PFSK-1 (cell line): Measurements from ENCODE around the gene PSMA6.

Experiments used
- FOXP2 ChIP-seq: optimal IDR thresholded peaks from 2 replicates; pipeline ENCODE3; 2011; ENCODE audit warnings: borderline replicate concordance, control low read depth, inconsistent platforms; ENCODE audit not compliant: insufficient read depth; ENCODE audit errors: extremely low read length, extremely low read depth
- POLR2AphosphoS5 ChIP-seq: IDR thresholded peaks from 2 replicates; pipeline ENCODE4 v1.6.1; 2012; ENCODE audit warnings: low read depth, mild to moderate bottlenecking, control low read depth, low read length, moderate library complexity
- SIN3A ChIP-seq: IDR thresholded peaks from 2 replicates; pipeline ENCODE4 v1.6.1; 2012; ENCODE audit warnings: mild to moderate bottlenecking, low read length, moderate library complexity, borderline replicate concordance; ENCODE audit not compliant: insufficient read depth
- TF ChIP-seq, protein P1 (sequence below), 2 experiments: IDR thresholded peaks; 2 replicates each; pipeline versions ENCODE4 v1.6.1 to v1.8.0; 2011 to 2012; ENCODE audit warnings: low read depth in 2 of 2, low read length in 2 of 2, control low read depth in 1 of 2, inconsistent platforms in 1 of 2, mild to moderate bottlenecking in 1 of 2, moderate library complexity in 1 of 2; ENCODE audit not compliant: insufficient read depth in 1 of 2

- TF ChIP-seq POLR2AphosphoS5 (no peak), SIN3A (no peak), FOXP2 (no peak)
- TF ChIP-seq, protein P1, sequence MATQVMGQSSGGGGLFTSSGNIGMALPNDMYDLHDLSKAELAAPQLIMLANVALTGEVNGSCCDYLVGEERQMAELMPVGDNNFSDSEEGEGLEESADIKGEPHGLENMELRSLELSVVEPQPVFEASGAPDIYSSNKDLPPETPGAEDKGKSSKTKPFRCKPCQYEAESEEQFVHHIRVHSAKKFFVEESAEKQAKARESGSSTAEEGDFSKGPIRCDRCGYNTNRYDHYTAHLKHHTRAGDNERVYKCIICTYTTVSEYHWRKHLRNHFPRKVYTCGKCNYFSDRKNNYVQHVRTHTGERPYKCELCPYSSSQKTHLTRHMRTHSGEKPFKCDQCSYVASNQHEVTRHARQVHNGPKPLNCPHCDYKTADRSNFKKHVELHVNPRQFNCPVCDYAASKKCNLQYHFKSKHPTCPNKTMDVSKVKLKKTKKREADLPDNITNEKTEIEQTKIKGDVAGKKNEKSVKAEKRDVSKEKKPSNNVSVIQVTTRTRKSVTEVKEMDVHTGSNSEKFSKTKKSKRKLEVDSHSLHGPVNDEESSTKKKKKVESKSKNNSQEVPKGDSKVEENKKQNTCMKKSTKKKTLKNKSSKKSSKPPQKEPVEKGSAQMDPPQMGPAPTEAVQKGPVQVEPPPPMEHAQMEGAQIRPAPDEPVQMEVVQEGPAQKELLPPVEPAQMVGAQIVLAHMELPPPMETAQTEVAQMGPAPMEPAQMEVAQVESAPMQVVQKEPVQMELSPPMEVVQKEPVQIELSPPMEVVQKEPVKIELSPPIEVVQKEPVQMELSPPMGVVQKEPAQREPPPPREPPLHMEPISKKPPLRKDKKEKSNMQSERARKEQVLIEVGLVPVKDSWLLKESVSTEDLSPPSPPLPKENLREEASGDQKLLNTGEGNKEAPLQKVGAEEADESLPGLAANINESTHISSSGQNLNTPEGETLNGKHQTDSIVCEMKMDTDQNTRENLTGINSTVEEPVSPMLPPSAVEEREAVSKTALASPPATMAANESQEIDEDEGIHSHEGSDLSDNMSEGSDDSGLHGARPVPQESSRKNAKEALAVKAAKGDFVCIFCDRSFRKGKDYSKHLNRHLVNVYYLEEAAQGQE (IDR thresholded peaks at IDR 0.05; ENCODE audit: insufficient read depth in 1 of 2, low read depth in 2 of 2, low read length in 2 of 2): no peak
These were observed 68.9 kb downstream of the PSMA6 start for GRCh38 chr14:35361141-35361480.
